ENCODE measurements around the gene PTPN11.
A peak's percentile ranks its signal among the peaks of the same experiment; 100 is the strongest.
"Not testable (repeated sequence)": the region's sequence is repeated elsewhere in the genome, so short reads cannot be mapped to it uniquely, and the experiment has no call there.

PTPN11 gene

DNA sequence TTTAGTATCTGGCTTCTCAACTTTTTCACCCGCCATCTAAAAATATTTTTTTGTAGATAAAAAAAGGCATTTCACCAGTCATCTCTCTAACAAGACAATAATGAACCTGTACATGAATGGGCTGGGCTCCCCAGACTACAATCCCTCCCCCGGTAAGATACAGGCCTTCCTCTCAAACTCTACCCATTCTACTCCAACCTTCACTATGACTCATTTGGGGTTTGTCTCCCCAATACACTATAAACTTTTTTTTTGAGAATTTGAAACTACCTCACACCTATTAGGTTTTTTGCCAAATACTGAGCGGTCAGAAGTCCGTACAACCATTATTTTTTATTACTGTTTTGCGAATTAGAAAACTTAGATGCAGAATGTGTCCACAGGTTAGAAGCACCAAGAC lies 10.1 kb upstream of the PTPN11 start:
- DNase-seq (ENCODE audit: insufficient read length, low spot score) (no peak), FAIRE-seq (no peak)
- TF ChIP-seq POU2F2 (IDR thresholded peaks at IDR 0.05; ENCODE audit: low read depth, low read length) (no peak), PAX5 (IDR thresholded peaks at IDR 0.05; ENCODE audit: insufficient read depth, low read length, severe bottlenecking) (no peak), SPI1 (IDR thresholded peaks at IDR 0.05; ENCODE audit: low read depth, low read length) (no peak), POLR2AphosphoS5 (IDR thresholded peaks at IDR 0.05; ENCODE audit: low read depth, low read length) (no peak), TAF1 (IDR thresholded peaks at IDR 0.05; ENCODE audit: low read depth, low read length) (no peak), POLR2A (IDR thresholded peaks at IDR 0.05; ENCODE audit: low read depth, low read length) (no peak)

DNA sequence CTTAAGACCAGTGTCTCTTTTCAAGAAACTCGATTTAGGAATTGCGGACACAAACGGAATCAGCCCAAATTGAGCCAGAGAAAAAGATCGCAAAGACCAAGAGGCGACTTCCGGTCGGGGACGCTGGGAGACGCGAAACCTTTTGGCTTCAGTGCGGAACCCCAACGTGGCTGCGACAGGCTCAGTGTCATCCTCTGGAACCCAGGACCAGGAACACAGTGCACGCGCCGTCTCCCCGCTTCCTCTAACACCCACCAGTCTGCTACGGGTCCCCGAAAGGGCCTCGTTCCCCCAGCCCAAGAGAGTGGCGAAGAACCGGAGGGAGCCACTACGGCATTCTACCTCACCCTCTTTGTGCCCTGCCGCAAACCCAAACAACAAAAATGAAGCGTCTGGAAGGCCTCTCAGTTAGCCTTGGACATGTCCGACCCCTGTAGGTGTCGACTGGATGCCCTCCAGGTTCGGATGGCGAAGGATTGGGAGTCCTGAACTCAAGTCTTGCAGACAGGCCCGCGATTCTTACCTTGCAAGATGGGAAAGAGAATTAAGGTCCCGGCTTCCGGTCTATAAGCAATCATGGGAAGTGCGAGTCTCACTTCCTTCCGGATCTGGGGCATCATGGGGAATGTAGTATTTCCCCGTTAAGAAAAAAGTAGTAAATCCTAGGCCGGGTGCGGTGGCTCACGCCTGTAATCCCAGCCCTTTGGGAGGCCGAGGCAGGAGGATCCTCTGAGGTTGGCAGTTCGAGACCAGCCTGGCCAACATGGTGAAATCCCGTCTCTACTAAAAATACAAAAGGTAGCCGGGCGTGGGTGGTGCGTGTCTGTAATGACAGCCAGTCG lies 9.5 kb upstream of the PTPN11 start, which contains the start of gene RPL6:
Gene RPL6, minus strand, starts transcription at position 542 of the 842 bp plus-strand sequence. CDS start 949 bp downstream, outside the sequence.
- DNase-seq (ENCODE audit: insufficient read length, low spot score) (peak; percentile 66), FAIRE-seq (peak; percentile 45)
- TF ChIP-seq PAX5 (IDR thresholded peaks at IDR 0.05; ENCODE audit: insufficient read depth, low read length, severe bottlenecking) (no peak), TAF1 (IDR thresholded peaks at IDR 0.05; ENCODE audit: low read depth, low read length) (peak; percentile 100), POLR2AphosphoS5 (IDR thresholded peaks at IDR 0.05; ENCODE audit: low read depth, low read length) (peak; percentile 99), SPI1 (IDR thresholded peaks at IDR 0.05; ENCODE audit: low read depth, low read length) (peak; percentile 68), POU2F2 (IDR thresholded peaks at IDR 0.05; ENCODE audit: low read depth, low read length) (peak; percentile 89; the same call in 1 of the 2 replicates), POLR2A (IDR thresholded peaks at IDR 0.05; ENCODE audit: low read depth, low read length) (peak; percentile 99)

DNA sequence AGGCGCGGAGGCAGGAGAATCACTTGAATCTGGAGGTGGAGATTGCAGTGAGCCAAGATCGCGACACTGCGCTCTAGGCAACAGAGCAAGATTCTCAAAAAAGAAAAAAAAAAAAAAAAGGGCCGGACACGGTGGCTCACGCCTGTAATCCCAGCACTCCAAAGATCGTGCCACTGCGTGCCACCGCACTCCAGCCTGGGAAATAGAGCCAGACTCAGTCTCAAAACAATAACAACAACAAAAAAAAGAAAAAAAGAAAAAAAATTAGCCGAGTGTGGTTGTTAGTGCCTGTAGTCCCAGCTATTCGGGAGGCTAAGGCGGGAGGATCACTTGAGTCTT lies 8.9 kb upstream of the PTPN11 start:
- no peak for TF ChIP-seq SPI1 (IDR thresholded peaks at IDR 0.05; ENCODE audit: low read depth, low read length)
- no peak for TF ChIP-seq POLR2AphosphoS5 (IDR thresholded peaks at IDR 0.05; ENCODE audit: low read depth, low read length)
- no peak for TF ChIP-seq TAF1 (IDR thresholded peaks at IDR 0.05; ENCODE audit: low read depth, low read length)
- TF ChIP-seq POU2F2 (IDR thresholded peaks at IDR 0.05; ENCODE audit: low read depth, low read length), result no peak
- no peak for TF ChIP-seq PAX5 (IDR thresholded peaks at IDR 0.05; ENCODE audit: insufficient read depth, low read length, severe bottlenecking)
- TF ChIP-seq POLR2A (IDR thresholded peaks at IDR 0.05; ENCODE audit: low read depth, low read length), result no peak
- FAIRE-seq (no peak), DNase-seq (ENCODE audit: insufficient read length, low spot score) (no peak)

DNA sequence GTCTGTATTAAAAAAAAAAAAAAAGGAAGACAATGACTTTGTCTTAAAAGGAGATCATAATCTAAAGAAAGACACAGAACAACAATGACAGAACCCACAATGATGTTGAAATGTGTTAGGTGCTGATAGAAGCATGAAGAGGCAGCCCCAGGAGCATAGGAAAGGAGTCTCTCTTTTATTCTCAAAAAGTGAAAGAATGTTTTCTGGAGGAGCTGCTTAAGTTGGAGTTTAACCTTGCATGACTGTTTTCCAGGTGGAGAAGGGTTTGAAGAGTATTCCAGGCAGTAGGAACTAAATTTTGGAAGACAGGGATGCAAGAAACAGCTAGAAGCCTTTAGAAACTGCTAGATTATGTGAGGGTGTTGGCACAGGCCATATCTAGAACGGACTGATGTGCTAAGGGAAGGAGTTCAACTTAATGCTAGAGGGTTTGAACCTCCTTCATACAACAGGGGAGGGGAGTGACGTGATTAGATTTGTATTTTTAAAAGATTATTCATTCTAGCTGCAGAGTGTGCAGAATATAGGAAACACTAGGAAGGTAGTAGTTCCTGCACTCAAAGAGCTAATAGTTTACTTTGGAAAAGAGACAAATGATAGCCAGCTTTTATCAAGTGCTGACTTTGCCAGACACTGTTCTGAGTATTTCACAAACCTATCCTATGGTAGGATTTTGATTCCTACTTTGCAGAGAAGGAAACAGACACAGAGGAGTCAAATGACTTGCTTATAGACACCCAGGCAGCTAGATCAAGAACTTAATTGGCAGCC lies 4.7 kb upstream of the PTPN11 start:
- TF ChIP-seq POLR2AphosphoS5 (IDR thresholded peaks at IDR 0.05; ENCODE audit: low read depth, low read length) (no peak), SPI1 (IDR thresholded peaks at IDR 0.05; ENCODE audit: low read depth, low read length) (no peak), PAX5 (IDR thresholded peaks at IDR 0.05; ENCODE audit: insufficient read depth, low read length, severe bottlenecking) (no peak), POLR2A (IDR thresholded peaks at IDR 0.05; ENCODE audit: low read depth, low read length) (no peak), TAF1 (IDR thresholded peaks at IDR 0.05; ENCODE audit: low read depth, low read length) (no peak), POU2F2 (IDR thresholded peaks at IDR 0.05; ENCODE audit: low read depth, low read length) (no peak)
- FAIRE-seq (no peak), DNase-seq (ENCODE audit: insufficient read length, low spot score) (no peak)

DNA sequence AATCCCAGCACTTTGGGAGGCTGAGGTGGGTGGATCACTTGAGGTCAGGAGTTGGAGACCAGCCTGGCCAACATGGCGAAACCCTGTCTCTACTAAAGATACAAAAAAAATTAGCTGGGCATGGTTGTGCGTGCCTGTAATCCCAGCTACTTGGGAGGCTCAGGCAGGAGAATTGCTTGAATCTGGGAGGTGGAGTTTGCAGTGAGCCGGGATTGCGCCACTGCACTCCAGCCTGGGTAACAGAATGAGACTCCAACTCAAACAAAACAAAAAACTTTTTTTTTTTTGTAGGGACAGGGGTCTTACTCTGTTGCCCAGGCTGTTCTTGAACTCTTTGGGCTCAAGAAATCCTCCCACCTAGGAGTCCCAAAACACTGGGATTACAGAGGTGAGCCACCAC lies 3.3 kb upstream of the PTPN11 start:
- DNase-seq (ENCODE audit: insufficient read length, low spot score); FAIRE-seq: not testable (repeated sequence)

DNA sequence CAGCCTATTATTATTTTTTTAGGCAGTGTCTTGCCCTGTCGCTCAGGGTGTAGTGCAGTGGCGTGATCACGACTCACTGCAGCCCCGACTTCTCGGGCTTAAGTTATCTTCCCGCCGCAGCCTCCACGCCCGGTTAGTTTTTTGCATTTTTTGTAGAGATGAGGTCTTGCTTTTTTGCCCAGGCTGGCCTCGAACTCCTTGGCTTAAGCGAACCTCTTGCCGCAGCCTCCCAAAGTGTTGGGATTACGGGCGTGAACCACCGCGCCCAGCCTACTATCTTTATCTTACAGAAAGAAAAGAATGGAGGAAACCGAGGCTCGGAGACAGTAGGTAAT lies 507 bp upstream of the PTPN11 start:
- FAIRE-seq, result no peak
- no peak for DNase-seq (ENCODE audit: insufficient read length, low spot score)
- TF ChIP-seq POLR2A (IDR thresholded peaks at IDR 0.05; ENCODE audit: low read depth, low read length) (no peak), POU2F2 (IDR thresholded peaks at IDR 0.05; ENCODE audit: low read depth, low read length) (no peak), POLR2AphosphoS5 (IDR thresholded peaks at IDR 0.05; ENCODE audit: low read depth, low read length) (no peak)

DNA sequence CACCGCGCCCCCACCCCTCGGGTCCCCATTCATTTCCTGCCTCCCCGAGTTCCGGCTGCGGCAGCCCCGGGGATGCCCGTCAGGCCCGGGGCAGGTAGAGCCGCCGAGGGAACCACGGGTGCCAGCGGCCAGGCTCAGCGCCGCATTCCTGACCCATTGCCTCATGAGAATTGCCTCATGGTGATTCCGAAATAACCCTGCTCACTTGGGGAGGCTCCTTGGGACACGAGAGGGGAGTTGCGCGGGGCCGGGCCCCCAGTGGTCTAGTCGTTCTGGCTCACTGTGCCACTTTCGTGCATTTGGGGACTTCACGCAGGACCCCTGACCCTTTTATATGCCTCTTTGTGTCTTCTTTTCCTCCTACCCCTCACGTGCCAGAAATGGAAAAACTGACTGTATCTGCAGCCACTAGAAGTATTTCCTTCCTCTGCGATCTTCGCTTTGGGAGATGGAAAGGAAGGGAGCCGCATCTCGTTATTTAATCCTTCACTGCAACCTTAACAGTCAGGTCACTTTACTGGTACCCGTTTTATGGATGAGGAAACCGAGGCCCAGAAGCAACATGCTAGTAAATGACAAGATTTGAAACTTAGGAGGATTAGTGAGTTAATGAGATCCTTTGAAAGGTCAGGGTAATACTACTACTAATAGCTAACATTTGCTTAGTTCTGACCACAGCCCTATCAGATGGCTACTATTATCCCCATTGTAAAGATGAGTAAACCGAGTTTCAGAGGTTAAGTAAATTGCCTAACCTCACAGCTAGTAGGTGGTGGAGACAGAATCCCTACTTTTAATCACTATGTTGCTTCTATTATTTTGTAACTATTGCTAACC lies 768 bp downstream of the PTPN11 start:
- DNase-seq (ENCODE audit: insufficient read length, low spot score), result no peak

DNA sequence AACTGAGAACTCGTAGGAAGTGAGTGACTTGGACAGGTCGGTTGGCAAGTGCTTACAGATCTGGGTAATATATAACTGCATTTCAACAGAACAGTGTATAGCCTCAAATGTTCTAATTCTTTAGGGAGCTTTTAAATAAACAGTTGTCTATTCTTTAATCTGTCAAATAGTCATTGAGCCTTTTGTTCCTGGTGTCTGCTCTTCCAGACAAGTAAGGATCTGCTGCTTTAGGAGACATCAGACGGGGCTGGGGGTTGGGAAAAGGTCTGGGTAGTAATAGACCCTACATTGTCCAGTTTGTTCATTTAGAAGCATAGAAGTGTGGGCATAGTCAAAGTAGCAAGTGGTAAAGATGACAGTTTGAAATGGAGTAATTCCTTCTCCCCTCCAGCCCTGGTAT lies 2.0 kb downstream of the PTPN11 start:
- TF ChIP-seq POLR2A (IDR thresholded peaks at IDR 0.05; ENCODE audit: low read depth, low read length), result no peak
- TF ChIP-seq TAF1 (IDR thresholded peaks at IDR 0.05; ENCODE audit: low read depth, low read length), result no peak
- TF ChIP-seq POU2F2 (IDR thresholded peaks at IDR 0.05; ENCODE audit: low read depth, low read length), result no peak
- TF ChIP-seq SPI1 (IDR thresholded peaks at IDR 0.05; ENCODE audit: low read depth, low read length), result no peak
- TF ChIP-seq POLR2AphosphoS5 (IDR thresholded peaks at IDR 0.05; ENCODE audit: low read depth, low read length), result no peak
- TF ChIP-seq PAX5 (IDR thresholded peaks at IDR 0.05; ENCODE audit: insufficient read depth, low read length, severe bottlenecking), result no peak
- FAIRE-seq, result no peak
- no peak for DNase-seq (ENCODE audit: insufficient read length, low spot score)

More for the DNA sequence above, 768 bp downstream of the PTPN11 start:
- FAIRE-seq, result peak; percentile 78
- TF ChIP-seq TAF1 (IDR thresholded peaks at IDR 0.05; ENCODE audit: low read depth, low read length) (no peak), POU2F2 (IDR thresholded peaks at IDR 0.05; ENCODE audit: low read depth, low read length) (no peak), POLR2A (IDR thresholded peaks at IDR 0.05; ENCODE audit: low read depth, low read length) (no peak; the same call in 1 of the 2 replicates), POLR2AphosphoS5 (IDR thresholded peaks at IDR 0.05; ENCODE audit: low read depth, low read length) (no peak), PAX5 (IDR thresholded peaks at IDR 0.05; ENCODE audit: insufficient read depth, low read length, severe bottlenecking) (no peak), SPI1 (IDR thresholded peaks at IDR 0.05; ENCODE audit: low read depth, low read length) (no peak)

DNA sequence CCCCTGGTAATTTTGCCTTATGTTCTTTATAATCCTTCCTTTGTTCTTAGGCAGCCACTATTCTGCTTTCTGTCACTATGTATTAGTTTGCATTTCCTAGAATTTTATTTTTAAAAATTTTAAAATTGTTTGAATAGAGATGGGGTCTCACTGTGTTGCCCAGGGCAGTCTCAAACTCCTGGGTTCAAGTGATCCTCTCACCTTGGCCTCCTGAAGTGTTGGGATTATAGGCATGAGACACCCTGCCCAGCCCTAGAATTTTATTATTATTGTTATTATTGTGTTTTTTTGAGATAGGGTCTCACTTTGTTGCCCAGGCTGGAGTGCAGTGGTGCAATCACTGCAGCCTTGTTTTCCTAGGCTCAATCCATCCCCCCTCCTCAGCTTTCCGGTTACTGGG lies 2.6 kb downstream of the PTPN11 start:
- TF ChIP-seq TAF1 (IDR thresholded peaks at IDR 0.05; ENCODE audit: low read depth, low read length) (no peak), POLR2A (IDR thresholded peaks at IDR 0.05; ENCODE audit: low read depth, low read length) (no peak), POU2F2 (IDR thresholded peaks at IDR 0.05; ENCODE audit: low read depth, low read length) (no peak), SPI1 (IDR thresholded peaks at IDR 0.05; ENCODE audit: low read depth, low read length) (no peak), PAX5 (IDR thresholded peaks at IDR 0.05; ENCODE audit: insufficient read depth, low read length, severe bottlenecking) (no peak), POLR2AphosphoS5 (IDR thresholded peaks at IDR 0.05; ENCODE audit: low read depth, low read length) (no peak)
- FAIRE-seq, result no peak
- no peak for DNase-seq (ENCODE audit: insufficient read length, low spot score)
